Activated CD4-positive, alpha-beta T cell treated with anti-CD3 and anti-CD28 coated beads, Interleukin-2, amount 50 U/mL, for 1 hour (primary cell): ENCODE results near the gene FRMD5.

Experiments used
- DNase-seq: peaks from one replicate; pipeline ENCODE4 v3.0.0-alpha.2; 2020

The FRMD5 gene

GRCh38 chr15:44159492-44159891, 35.6 kb downstream of the FRMD5 start:
- DNase-seq, result no peak

DNA sequence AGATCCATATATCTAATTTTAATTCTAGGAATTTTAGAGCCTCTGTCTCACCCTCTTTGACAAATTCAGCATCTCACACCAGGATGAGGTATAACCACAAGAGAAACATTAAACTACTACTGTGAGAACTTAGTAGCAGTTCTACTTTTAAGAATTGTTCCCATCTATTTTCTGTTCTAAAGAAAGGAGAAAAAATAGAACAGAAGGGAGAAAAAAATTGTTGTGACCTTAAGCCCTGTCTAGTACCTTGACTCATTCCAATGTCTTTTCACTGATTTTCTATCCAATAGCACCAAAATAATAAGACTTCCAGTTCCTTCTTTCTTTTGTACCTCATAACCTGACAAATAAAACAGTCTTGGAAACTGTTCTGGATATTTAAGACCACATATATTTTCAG, 37.0 kb downstream of the FRMD5 start:
- no peak for DNase-seq

DNA sequence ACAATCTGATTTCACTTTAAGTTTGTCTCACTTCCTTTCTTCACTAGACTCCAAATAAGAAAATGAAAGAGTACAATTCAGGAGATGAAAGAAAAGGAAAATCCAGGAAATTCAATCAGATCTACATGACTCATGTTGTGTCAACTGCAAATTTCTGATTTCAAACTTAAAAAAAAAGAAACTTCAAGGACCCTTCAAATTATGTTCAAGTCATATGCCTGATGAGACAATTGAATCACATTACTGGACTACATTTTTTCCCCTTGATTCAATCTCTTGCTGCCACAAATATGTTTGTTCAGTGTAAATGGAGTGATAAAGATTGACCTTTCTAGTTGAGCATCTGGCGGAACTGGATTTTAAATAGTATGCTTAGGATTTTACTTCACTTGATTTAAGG, 37.4 kb downstream of the FRMD5 start:
- no peak for DNase-seq

DNA sequence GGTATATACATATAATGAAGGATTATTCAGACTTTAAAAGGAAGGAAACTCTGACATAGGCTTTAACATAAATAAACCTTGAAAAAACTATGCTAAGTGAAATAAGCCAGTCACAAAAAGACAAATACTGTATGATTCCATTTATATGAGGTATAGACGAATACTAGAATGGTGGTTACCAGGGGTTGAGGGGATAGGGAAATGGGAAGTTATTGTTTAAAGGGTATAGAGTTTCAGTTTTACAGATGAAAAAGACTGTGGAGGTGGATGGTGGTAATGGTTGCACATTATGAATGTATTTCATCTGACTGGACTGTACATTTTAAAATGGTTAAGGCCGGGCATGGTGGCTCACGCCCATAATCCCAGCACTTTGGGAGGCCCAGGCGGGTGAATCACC, 41.7 kb downstream of the FRMD5 start:
- no peak for DNase-seq

DNA sequence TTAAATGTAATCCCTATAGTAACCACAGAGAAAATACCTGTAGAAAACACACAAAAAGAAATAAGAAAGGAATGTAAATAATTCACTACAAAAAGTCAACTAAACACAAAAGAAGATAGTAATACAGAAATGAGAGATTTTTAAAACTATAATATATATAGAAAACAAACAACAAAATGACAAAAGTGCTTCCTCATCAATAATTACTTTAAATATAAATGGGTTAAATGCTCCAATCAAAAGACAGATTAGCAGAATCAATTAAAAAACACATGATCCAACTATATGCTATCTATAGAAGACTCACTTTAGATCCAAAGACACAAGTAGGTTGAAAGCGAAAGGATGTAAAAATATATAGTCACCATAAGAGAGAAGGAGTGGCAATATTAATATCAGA, 45.8 kb downstream of the FRMD5 start:
- DNase-seq, result no peak

- no peak for DNase-seq
These were observed 46.5 kb downstream of the FRMD5 start for GRCh38 chr15:44148580-44148979.

GRCh38 chr15:44147636-44148035, 47.4 kb downstream of the FRMD5 start:
- no peak for DNase-seq

DNA sequence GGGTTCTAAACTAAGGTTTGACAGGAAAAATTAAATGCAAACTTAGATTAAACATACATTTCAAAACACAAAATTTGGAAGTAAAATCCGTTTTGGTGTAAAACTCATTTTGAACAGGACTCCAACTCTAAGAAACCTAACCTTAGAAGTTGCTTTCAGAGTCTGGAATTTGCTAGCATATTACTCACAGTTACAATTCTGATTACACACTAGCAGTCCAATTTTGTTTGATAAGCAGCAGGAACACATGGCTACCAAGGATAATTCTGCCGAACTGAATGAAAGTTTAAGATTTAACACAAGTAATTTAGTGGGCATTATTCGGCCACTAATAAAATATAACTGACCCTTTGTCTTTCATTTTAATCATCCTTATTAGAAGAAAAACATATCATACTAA, 49.6 kb downstream of the FRMD5 start:
- DNase-seq, result no peak

- no peak for DNase-seq
These were observed 50.1 kb downstream of the FRMD5 start for GRCh38 chr15:44144992-44145391.

DNA sequence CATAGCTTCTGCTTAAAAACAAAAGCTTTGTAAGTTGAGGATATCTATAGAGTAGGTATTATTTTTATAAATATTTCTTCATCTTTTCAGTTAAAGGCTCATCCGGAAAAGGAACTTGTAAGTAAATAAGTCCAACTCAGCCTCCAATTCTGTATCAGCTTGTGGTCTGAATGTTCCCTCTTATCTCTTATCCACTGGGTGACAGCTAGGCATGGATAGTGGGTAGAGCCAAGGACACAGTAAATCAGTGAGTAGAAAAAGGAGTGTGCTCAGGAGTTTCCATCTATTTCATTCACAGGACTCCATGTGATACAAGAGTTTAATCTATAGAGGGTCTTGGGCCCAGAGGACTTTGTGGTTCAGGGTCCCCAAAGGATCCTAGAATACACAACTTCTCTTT, 50.9 kb downstream of the FRMD5 start:
- DNase-seq, result no peak

GRCh38 chr15:44137750-44138149, 57.3 kb downstream of the FRMD5 start:
- DNase-seq, result no peak

DNA sequence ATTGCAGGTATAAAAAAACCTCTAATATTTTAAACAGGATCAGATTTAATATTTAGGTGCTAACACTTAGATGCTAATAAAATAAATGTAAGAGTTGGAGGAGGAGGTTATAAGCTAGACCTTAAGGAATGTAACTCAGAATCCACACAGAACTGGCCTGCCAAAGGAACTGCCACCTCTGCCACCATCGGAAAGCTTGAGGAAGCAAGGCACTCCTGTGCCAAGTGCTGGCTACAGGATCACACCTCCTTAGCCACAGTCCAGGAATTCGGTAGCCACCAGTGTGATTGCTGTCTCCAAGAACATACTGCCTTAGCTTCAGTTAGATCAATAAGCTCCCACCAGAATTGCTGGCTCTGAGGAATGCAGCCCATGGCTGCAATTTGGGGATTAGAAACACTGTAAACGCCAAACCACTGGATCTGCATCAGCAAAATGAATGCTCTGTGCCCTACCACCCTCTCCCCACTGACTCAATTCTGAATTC, 58.0 kb downstream of the FRMD5 start:
- no peak for DNase-seq

DNA sequence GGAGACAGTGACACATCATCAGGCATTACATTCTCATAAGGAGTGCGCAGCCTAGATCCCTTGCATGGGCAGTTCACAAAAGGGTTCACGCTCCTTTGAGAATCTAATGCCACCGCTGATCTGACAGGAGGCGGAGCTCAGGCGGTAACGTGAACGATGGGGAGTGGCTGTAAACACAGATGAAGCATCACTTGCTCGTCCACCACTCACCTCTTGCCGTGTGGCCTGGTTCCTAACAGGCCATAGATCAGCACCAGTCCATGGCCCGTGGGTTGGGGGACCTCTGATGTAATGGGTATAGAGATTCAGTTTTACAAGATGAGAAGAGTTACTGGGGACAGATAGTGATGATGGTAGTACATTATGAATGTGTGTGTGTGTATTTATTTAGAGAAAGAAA, 63.0 kb downstream of the FRMD5 start:
- DNase-seq, result no peak

DNA sequence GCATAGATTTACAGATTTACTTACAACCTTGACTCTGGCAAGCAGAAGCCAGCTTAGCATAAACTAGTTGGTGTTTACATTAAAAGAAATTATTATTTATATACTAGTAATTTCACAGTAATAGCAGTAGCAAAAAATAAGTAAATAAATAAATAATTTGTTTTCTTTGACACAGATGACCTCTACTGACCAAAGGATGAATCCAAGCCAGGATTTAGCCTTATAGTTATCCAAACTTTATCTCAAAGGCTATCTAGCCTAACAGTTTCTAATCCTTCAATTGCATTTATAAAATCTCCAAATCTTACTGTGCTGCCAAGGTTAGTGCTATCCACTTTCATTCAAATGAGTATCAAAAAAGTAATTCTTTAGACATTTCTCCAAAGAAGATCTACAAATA, 64.3 kb downstream of the FRMD5 start:
- DNase-seq, result no peak

DNA sequence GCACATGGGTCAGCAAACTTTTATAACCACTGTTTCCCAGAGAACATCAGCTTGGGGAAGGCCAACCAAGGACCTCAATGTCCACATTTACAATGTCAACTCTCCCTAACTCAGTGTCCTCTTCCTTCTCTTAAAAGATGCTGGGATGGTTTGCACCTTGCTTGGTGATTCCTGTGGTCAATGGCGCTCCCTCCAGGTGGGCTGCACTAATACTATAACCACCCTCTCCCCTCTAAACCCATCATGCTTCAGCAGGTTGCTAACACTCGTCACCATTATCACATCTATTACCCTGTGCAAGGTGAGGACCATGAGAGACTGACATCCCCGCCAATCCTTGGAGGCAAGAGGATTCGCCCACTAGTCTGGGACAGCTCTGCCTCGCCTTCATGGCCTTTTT, 65.2 kb downstream of the FRMD5 start:
- DNase-seq, result no peak

DNA sequence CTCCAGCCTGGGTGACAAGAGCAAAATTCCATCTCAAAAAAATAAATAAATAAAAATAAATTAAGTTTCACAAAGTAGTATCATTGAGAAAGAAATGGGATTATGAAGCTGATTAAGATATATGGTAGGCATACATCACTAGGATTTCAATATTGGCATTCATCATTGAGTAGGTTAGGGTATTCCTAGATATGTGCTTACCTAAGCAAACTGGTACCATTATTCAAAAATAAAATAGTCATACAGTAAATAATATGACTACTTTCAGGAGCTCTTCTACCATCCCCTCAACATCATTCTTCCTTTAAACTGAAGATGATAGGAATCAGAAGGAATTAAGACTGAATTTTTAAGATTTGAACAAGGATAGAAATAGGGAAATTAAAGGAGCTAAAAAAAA, 66.6 kb downstream of the FRMD5 start:
- no peak for DNase-seq

- DNase-seq, result no peak
These were observed 69.2 kb downstream of the FRMD5 start for GRCh38 chr15:44125879-44126278.

DNA sequence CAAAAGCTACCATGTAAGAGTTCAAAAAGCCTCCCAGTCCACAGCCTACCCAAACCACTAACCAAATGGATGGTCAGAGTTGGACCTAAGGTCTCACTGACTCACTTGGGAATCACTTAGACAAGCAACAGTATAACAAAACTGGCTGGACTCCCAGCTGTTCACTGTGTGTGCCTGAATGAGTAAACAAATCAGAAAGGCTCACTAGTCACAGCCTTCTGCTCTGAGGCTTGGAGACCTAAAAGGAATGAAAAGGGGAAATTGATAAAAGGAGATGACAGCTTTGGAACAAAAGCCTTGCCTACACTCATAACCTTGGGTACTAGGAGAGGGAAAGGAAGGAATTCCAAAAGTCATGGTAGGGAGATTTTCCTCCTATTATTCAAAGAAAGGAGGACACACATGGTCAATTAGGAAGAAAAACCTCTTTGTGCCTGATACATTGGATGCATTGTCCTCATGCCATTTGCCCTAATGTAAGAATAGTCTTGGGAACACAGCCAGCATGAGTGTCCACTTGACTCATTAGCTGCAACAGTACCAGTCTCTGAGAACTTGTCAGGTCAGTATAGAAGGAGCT, 92.3 kb downstream of the FRMD5 start:
- DNase-seq, result no peak

- DNase-seq, result no peak
These were observed 93.1 kb downstream of the FRMD5 start for GRCh38 chr15:44101944-44102343.

DNA sequence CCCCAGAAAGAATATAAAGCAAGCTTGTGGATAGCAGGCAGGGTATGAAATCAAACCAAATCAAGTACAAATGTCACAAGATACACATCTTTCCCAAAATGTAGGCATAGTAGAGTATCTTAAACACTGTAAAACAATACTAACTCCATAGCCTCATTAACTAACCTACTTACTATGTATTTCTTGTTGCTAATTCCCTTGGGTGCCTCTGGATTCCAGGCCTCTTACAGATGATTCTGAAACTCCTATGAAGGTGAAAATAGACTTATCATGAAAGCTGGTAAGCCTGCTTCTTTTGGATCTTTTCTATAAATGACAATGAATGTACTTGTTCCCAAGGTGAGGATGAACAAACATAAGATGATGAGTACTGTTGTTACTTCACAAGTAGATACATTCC, 93.8 kb downstream of the FRMD5 start:
- DNase-seq, result no peak

- DNase-seq, result no peak
These were observed 95.4 kb downstream of the FRMD5 start for GRCh38 chr15:44099671-44100070.

DNA sequence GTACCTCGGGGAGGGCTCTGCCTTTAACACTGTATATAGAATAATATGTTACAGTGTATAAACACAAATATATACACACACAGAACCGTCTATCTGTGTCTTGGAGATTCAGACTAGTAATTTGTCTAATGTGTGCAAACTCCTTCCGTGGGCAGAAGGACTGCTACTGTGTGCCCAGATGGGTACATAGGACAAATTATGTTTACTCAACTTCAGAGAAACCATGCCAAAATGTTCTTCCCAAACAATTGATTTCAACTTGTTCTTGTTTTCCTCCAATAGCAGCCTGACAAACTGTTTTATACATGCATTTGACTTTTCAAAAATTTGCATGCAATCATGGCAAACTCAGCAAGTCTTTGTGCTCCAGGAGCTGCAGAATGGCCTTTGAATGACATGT, 97.5 kb downstream of the FRMD5 start:
- no peak for DNase-seq

DNA sequence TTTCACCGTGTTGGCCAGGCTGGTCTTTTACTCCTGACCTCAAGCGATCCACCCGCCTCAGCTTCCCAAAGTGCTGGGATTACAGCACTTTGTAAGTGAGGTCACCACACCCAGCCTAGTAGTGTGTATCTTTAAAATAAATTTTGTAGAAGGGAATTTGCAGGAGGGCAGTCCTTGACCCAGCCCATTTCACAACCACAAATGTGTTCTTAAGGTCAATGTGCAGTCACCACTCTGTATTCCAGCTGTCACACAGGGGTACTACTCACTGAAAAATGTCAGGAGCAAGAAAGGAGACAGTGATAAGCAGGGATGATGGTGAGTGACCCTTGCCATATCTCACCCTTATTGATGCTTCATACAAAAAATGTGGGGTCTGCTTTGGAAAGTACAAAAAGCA, 98.5 kb downstream of the FRMD5 start:
- DNase-seq, result no peak

DNA sequence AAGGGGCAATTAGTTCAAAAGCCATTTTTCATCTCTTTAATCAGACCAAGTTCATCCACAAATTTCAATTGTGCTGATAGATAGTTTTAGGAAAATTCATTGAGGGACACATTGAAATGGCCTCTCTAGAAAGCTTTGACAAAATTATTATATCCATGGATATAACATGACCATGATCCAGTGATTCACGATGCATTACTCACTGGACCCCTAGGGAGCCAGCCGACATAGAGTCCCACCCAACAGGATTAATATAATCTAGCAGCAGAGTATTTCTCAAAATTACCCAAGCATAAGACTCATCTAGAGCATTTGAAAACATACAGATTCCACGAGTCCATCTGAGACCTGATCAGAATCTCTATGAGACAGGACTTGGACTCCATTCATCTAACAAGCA, 100.3 kb downstream of the FRMD5 start:
- DNase-seq, result no peak

GRCh38 chr15:44093836-44094235, 101.2 kb downstream of the FRMD5 start:
- no peak for DNase-seq

DNA sequence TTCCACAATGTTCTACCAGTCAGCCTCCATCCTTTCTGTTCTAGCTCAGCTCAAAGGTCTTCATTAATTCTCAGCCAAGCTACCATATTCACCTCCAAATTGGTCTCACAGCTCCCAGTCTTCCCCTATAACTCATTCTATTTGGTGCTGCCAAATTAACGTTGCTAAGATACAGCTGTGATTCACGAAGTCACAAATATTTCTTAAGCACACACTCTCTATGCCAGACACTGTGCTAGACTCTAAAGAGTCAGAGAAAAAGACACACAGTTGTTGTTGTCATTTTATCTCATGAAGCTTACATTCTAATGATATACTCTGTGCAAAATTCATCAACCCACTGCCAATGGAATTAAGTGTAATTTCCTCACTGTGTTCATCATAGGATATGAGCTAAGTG, 102.8 kb downstream of the FRMD5 start:
- no peak for DNase-seq
